HG03558 (cell line): ENCODE data around the gene MAP2K6.
"Not testable (repeated sequence)": the region's sequence is repeated elsewhere in the genome, so short reads cannot be mapped to it uniquely, and the experiment has no call there.

ENCODE experiments used
- ATAC-seq: cut with Tn5 transposase; IDR thresholded peaks from one replicate; pipeline ENCODE4 v1.9.1; 2021; ENCODE audit warnings: moderate number of reproducible peaks; ENCODE audit not compliant: unreplicated experiment; ENCODE audit errors: extremely low read depth

The MAP2K6 gene

GRCh38 chr17:69451416-69452394, 37.2 kb downstream of the MAP2K6 start:
- peak; percentile 49 for ATAC-seq

GRCh38 chr17:69452664-69453260, 38.3 kb downstream of the MAP2K6 start:
- ATAC-seq = no peak

GRCh38 chr17:69454051-69454450, 39.6 kb downstream of the MAP2K6 start:
- no peak for ATAC-seq

GRCh38 chr17:69455040-69455439, 40.5 kb downstream of the MAP2K6 start:
- ATAC-seq = no peak

- no peak for ATAC-seq
Measured at GRCh38 chr17:69457603-69458002, 43.1 kb downstream of the MAP2K6 start.

GRCh38 chr17:69460963-69461922, 46.7 kb downstream of the MAP2K6 start:
- ATAC-seq = no peak

GRCh38 chr17:69461951-69462369, 47.5 kb downstream of the MAP2K6 start:
- ATAC-seq = no peak

- no peak for ATAC-seq
Measured at GRCh38 chr17:69462882-69463281, 48.4 kb downstream of the MAP2K6 start.

- ATAC-seq = no peak
Measured at GRCh38 chr17:69466451-69466850, 52.0 kb downstream of the MAP2K6 start.

GRCh38 chr17:69466905-69467667, 52.6 kb downstream of the MAP2K6 start:
- no peak for ATAC-seq

GRCh38 chr17:69468207-69468606, 53.7 kb downstream of the MAP2K6 start:
- no peak for ATAC-seq

GRCh38 chr17:69470702-69471101, 56.2 kb downstream of the MAP2K6 start:
- no peak for ATAC-seq

- ATAC-seq = no peak
Measured at GRCh38 chr17:69471406-69471805, 56.9 kb downstream of the MAP2K6 start.

GRCh38 chr17:69473841-69474831, 59.6 kb downstream of the MAP2K6 start:
- ATAC-seq = no peak

- no peak for ATAC-seq
Measured at GRCh38 chr17:69477204-69477902, 62.9 kb downstream of the MAP2K6 start.

GRCh38 chr17:69477903-69478266, 63.4 kb downstream of the MAP2K6 start:
- no peak for ATAC-seq

GRCh38 chr17:69478916-69479315, 64.4 kb downstream of the MAP2K6 start:
- ATAC-seq = no peak

GRCh38 chr17:69479756-69480155, 65.3 kb downstream of the MAP2K6 start:
- not testable (repeated sequence) for ATAC-seq
